Measurements from ENCODE around the gene LMNA.
A peak's percentile ranks its signal among the peaks of the same experiment; 100 is the strongest.
"Not testable (repeated sequence)": the region's sequence is repeated elsewhere in the genome, so short reads cannot be mapped to it uniquely, and the experiment has no call there.

Gene LMNA

DNA sequence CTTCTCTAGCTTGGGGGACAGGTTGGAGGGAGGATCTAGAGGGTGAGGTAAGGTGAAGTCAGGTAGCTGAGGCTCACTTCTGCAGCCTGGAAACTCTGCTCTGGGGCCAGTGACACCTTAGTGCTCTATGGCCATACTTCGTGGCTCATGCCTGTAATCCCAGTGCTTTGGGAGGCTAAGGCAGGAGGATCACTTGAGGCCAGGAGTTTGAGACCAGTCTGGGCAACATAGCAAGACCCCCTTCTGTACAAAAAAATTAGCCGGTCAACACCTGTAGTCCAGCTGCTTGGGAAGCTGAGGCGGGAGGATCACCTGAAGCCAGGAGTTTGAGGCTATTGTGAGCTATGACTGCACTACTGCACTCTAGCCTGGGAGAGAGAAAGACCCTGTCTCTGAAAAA is 5.8 kb downstream of the LMNA start:
- Histone ChIP-seq H3K4me2 (ENCODE audit: low read depth, low read length, poor library complexity, severe bottlenecking) (no peak overlapping the region), H3K79me2 (ENCODE audit: insufficient read depth, low read length) (no peaks in the 10 kb centered on the region), H3K27me3 (ENCODE audit: insufficient read depth, low read length, poor library complexity, severe bottlenecking) (no peaks in the 10 kb centered on the region), H4K20me1 (ENCODE audit: insufficient read depth, low read length, poor library complexity, severe bottlenecking) (no peaks in the 10 kb centered on the region), H3K9me3 (ENCODE audit: insufficient read depth, low read depth, low read length) (no peaks in the 10 kb centered on the region), H3K4me3 (ENCODE audit: low read length, poor library complexity, severe bottlenecking) (no peak overlapping the region), H2AFZ (ENCODE audit: low read length) (peak overlapping the region; percentile 79; the same call in 1 of the 2 replicates), H3F3A (ENCODE audit: low read depth) (no peaks in the 10 kb centered on the region), H3K9ac (ENCODE audit: low read depth, low read length, poor library complexity, severe bottlenecking) (no peak overlapping the region), H3K4me1 (ENCODE audit: insufficient read depth, low read length, poor library complexity, severe bottlenecking) (peaks cover 17% of the 10 kb centered on the region), H3K36me3 (ENCODE audit: insufficient read depth, low read length) (no peaks in the 10 kb centered on the region), H3K9me2 (replicated peaks; ENCODE audit: low read depth, low read length) (no peaks in the 10 kb centered on the region)
- TF ChIP-seq, protein P1, sequence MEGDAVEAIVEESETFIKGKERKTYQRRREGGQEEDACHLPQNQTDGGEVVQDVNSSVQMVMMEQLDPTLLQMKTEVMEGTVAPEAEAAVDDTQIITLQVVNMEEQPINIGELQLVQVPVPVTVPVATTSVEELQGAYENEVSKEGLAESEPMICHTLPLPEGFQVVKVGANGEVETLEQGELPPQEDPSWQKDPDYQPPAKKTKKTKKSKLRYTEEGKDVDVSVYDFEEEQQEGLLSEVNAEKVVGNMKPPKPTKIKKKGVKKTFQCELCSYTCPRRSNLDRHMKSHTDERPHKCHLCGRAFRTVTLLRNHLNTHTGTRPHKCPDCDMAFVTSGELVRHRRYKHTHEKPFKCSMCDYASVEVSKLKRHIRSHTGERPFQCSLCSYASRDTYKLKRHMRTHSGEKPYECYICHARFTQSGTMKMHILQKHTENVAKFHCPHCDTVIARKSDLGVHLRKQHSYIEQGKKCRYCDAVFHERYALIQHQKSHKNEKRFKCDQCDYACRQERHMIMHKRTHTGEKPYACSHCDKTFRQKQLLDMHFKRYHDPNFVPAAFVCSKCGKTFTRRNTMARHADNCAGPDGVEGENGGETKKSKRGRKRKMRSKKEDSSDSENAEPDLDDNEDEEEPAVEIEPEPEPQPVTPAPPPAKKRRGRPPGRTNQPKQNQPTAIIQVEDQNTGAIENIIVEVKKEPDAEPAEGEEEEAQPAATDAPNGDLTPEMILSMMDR (conservative IDR thresholded peaks at IDR 0.05; ENCODE audit: low read length): no peak
- TF ChIP-seq EZH2phosphoT487 (IDR thresholded peaks at IDR 0.05; ENCODE audit: borderline replicate concordance): no peak

DNA sequence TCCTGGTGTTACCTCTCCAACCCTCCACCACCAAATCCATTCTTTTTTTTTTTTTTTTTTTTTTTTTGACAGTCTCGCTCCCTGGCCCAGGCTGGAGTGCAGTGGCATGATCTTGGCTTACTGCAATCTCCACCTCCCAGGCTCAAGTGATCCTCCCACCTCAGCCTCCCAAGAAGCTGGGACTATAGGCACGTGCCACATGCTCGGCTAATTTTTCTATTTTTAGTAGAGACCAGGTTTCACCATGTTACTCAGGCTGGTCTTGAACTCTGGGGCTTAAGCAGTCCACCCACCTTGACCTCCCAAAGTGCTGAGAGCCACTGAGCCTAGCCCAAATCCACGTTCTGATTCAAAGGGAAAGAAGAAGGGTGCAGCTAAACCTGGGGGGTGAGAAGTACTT is 6.5 kb downstream of the LMNA start:
- not testable (repeated sequence) for H3F3A ChIP-seq (ENCODE audit: low read depth); H3K9me3 ChIP-seq (ENCODE audit: insufficient read depth, low read depth, low read length); H2AFZ ChIP-seq (ENCODE audit: low read length); H4K20me1 ChIP-seq (ENCODE audit: insufficient read depth, low read length, poor library complexity, severe bottlenecking); H3K79me2 ChIP-seq (ENCODE audit: insufficient read depth, low read length); H3K36me3 ChIP-seq (ENCODE audit: insufficient read depth, low read length); H3K4me2 ChIP-seq (ENCODE audit: low read depth, low read length, poor library complexity, severe bottlenecking); H3K9ac ChIP-seq (ENCODE audit: low read depth, low read length, poor library complexity, severe bottlenecking); H3K9me2 ChIP-seq (replicated peaks; ENCODE audit: low read depth, low read length); H3K27me3 ChIP-seq (ENCODE audit: insufficient read depth, low read length, poor library complexity, severe bottlenecking); H3K4me3 ChIP-seq (ENCODE audit: low read length, poor library complexity, severe bottlenecking)
- H3K4me1 ChIP-seq (ENCODE audit: insufficient read depth, low read length, poor library complexity, severe bottlenecking): peaks cover 17% of the 10 kb centered on the region

DNA sequence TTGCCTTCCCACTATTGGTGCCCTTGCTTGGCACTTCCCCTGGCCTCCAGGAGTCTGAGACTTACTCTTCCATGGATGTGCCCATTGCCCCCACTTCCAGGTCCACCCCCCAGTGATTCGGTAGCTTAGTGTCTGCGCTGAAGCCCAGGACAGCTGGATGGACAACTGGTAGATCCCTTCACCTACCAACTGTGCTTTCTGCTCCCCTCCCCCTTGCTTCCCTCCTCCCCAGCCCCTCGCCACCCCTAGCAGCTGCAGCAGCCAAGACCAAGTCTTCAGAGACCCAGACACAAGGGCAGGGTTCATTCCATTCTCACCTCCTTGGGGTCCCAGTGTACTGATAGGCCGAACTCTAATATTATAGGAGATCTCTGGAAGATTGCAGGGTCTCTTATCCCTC is 6.9 kb downstream of the LMNA start:
- H4K20me1 ChIP-seq (ENCODE audit: insufficient read depth, low read length, poor library complexity, severe bottlenecking): no peaks in the 10 kb centered on the region
- no peak overlapping the region for H3K4me3 ChIP-seq (ENCODE audit: low read length, poor library complexity, severe bottlenecking)
- no peaks in the 10 kb centered on the region for H3K9me2 ChIP-seq (replicated peaks; ENCODE audit: low read depth, low read length)
- H3K9ac ChIP-seq (ENCODE audit: low read depth, low read length, poor library complexity, severe bottlenecking): no peak overlapping the region
- no peaks in the 10 kb centered on the region for H3F3A ChIP-seq (ENCODE audit: low read depth)
- H2AFZ ChIP-seq (ENCODE audit: low read length): no peak overlapping the region
- H3K4me2 ChIP-seq (ENCODE audit: low read depth, low read length, poor library complexity, severe bottlenecking): no peak overlapping the region
- H3K36me3 ChIP-seq (ENCODE audit: insufficient read depth, low read length): no peaks in the 10 kb centered on the region
- no peaks in the 10 kb centered on the region for H3K79me2 ChIP-seq (ENCODE audit: insufficient read depth, low read length)
- no peak for TF ChIP-seq EZH2phosphoT487 (IDR thresholded peaks at IDR 0.05; ENCODE audit: borderline replicate concordance)
- TF ChIP-seq, protein P1 (conservative IDR thresholded peaks at IDR 0.05; ENCODE audit: low read length): no peak
- H3K27me3 ChIP-seq (ENCODE audit: insufficient read depth, low read length, poor library complexity, severe bottlenecking): no peaks in the 10 kb centered on the region
- H3K9me3 ChIP-seq (ENCODE audit: insufficient read depth, low read depth, low read length): no peaks in the 10 kb centered on the region
- peaks cover 22% of the 10 kb centered on the region for H3K4me1 ChIP-seq (ENCODE audit: insufficient read depth, low read length, poor library complexity, severe bottlenecking)

DNA sequence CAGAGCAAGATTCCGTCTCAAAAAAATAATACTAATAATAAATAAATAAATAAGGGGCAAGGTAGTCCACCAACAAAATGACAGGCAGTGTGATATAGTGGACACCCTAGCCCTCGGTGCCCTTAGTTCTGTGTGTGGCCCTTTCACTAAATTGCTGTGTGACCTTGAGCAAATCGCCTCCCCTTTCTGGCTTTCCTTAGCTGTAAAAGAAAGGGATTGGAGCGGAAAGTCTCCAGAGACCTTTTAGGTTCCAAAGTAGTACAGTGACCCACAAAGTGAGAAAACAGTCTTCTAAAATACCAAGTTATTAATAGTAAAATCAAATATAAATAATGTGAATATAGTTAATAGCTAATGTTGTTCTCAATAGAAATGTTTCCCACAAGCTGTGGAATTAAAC is 7.6 kb downstream of the LMNA start:
- Histone ChIP-seq H3K4me3 (ENCODE audit: low read length, poor library complexity, severe bottlenecking) (no peak overlapping the region), H3K9me3 (ENCODE audit: insufficient read depth, low read depth, low read length) (no peaks in the 10 kb centered on the region), H3K4me2 (ENCODE audit: low read depth, low read length, poor library complexity, severe bottlenecking) (no peak overlapping the region), H3F3A (ENCODE audit: low read depth) (no peaks in the 10 kb centered on the region), H4K20me1 (ENCODE audit: insufficient read depth, low read length, poor library complexity, severe bottlenecking) (no peaks in the 10 kb centered on the region), H3K36me3 (ENCODE audit: insufficient read depth, low read length) (no peaks in the 10 kb centered on the region), H3K9ac (ENCODE audit: low read depth, low read length, poor library complexity, severe bottlenecking) (no peak overlapping the region), H3K9me2 (replicated peaks; ENCODE audit: low read depth, low read length) (no peaks in the 10 kb centered on the region), H2AFZ (ENCODE audit: low read length) (no peak overlapping the region), H3K27me3 (ENCODE audit: insufficient read depth, low read length, poor library complexity, severe bottlenecking) (no peaks in the 10 kb centered on the region), H3K79me2 (ENCODE audit: insufficient read depth, low read length) (no peaks in the 10 kb centered on the region), H3K4me1 (ENCODE audit: insufficient read depth, low read length, poor library complexity, severe bottlenecking) (peaks cover 28% of the 10 kb centered on the region)
- TF ChIP-seq, protein P1 (conservative IDR thresholded peaks at IDR 0.05; ENCODE audit: low read length): no peak
- TF ChIP-seq EZH2phosphoT487 (IDR thresholded peaks at IDR 0.05; ENCODE audit: borderline replicate concordance): no peak

All from Loucy (cell line).